GM21381 (cell line): Measurements from ENCODE around the gene PEX16.
A peak's percentile ranks its signal among the peaks of the same experiment; 100 is the strongest.
"Not testable (repeated sequence)": the region's sequence is repeated elsewhere in the genome, so short reads cannot be mapped to it uniquely, and the experiment has no call there.

Experiments used
- ATAC-seq: cut with Tn5 transposase; IDR thresholded peaks from one replicate; pipeline ENCODE4 v1.9.1; 2021; ENCODE audit warnings: mild to moderate bottlenecking, moderate library complexity; ENCODE audit not compliant: unreplicated experiment

Gene PEX16

DNA sequence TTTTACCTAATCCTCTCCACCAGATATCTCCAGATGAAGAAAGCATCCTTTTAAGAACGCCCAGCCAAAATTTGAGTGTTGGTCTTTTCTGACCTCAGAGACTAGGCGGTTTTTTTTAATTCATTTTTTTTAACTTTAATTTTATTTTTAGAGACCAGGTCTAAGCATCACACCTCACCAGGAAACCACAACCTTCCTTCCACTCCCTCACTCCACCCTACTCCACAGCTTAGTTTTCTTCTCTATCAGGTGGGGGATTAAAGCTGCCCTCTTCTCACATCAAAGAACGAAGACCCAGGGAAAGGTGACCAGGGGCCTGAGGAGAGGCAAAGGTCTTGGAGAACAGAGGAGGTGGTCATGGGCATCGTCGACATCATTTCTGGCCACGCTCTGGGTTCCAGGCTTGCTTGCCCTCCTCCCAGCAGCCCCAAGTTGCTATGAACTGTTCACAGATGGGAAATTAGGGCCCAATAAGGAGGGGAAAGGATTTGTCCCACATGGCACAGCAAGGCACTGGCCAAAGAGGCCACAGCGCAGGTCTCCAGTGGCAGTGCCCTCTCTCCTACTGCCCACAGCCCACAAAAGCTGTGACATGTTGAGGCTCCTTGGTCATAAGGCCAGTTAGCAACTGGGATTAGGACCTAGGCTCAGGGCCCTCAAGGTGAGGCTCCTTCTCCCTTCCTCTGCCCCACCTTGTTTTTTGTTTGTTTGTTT lies 1.4 kb upstream of the PEX16 start:
- ATAC-seq, result no peak

DNA sequence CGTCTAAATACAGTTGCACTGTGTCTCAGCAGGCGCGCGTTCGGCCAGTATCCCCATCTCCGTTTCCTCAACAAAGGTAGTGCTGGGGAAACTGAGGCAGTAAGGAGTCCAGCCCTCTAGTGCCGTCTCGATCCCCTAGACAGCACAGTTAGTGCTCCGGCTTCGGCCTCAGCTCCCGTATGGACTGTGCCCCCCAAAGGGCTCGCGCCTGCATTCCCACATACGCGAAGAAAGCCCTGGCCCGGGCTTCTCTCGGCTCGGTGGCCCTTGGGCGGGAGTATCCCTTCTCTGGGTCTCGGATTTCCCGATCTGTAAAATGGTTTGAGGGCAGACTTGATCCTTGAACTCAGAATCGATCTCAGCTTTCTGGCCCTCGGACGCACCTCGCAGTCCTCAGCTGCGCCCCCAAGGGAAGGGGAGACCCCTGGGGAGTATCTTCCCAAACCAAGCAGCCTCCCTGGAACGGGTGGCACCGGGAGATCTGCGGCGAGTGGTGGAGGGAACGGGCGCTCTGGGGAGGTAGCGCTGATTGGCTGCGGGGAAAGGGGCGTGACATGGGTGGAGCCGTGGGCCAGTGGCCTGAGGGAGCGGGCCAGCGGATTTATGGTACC lies 759 bp upstream of the PEX16 start:
- no peak for ATAC-seq

DNA sequence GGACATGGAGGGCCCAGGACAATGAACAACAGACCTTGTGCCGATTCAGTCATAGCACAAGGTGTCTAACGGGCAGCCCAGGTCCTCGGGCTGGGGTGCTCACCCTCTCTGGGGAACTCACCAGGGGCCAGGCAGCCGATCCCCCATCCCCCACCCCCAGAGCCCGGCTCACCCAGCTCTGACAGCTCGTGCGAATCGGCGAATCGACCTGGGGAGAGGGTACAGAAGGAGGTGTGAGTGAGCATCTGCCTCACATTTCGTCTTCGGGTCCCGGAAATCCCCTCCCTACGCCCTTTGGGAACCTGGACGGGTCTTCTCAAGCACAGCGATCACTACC lies 423 bp downstream of the PEX16 start:
- ATAC-seq, result peak; percentile 1

DNA sequence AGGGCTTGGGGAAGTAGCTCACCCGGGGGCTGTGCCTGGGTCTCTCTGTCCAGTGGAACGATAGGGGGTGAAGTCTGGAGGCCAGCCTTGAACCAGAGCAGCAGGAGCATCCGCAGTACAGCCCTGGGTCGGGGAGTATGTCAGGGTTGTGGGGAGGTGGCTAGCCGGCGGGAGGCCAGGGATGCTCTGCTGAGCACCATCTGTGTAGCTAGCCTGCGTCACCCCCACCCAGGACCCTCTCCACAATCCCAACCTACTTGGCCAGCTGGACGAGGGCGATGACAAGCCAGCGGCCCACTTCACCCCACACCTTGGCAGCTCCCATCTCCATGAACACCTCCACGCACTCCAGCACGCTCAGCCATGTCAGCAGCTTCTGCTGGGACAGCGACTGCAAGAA lies 2.2 kb downstream of the PEX16 start:
- ATAC-seq, result no peak

DNA sequence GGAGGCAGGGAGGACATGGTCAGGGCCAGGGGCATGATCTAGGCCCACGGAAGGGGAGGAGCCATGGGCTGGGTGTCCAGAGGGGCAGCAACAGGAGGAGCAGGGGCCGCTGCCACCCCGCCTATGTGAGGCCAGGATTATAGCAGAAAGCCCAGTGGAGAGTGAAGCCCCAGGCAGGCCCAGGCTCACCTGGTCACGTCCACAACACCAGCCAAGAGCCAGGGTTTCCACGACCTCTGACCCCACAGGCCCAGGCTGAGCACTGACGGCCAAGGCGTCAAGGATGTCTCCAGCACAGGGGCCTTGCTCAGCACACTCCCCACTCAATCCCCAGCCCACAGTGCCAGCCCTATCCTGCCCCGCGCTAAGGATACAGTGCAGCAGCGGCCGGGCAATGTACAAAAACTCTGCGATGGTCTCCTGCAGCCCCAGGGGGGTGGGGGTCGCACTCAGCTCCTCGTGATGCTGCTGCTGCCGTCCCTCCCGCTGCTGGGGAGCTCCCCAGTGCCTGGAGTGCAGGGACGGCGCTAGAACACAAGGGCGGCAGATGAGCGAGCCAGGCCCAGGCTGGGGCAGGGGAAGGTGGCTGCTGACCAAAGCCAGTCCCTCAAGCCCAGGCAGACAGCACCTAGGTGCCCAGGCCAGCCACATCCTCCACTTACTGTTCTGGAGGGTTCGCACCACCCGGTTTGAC lies 3.6 kb downstream of the PEX16 start:
- no peak for ATAC-seq

DNA sequence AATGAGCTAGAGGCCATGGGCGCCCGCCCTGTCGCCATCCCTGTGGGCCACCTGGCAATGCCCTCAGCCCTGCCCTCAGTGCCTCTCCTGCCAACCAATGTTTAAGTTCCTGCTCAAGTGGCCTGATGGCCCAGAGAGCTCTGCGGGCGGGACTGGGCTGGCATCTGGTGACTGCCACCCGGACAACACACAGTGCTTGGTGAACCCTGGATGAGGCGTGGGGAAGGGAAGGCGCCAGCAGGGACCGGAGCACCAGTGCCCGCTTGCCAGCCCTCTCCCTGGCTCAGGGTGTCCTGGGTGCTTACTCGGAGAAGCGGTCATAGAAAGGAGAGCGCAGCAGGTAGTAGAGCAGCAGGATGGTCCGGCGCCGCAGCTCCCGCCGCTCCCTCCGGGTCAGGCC lies 4.2 kb downstream of the PEX16 start:
- ATAC-seq, result no peak

DNA sequence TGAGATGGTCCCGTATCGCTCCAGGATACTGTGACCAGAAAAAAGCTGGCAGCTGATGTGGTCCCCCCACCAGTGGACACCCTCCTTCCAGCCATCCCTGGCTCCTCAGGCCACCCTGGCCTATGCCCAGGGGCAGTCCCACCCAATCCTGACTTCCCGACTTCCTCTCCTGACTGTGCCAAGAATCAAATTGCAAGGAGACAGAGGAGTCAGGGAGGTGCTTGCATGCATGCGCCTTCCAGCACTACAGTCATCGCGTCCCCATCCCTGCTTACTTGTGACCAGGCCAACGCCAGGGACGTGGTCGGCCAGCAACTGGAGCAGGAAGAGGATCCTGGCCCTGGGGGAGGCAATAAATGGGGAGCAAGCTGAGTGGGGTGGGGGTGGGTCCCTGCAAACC lies 7.1 kb downstream of the PEX16 start:
- no peak for ATAC-seq

DNA sequence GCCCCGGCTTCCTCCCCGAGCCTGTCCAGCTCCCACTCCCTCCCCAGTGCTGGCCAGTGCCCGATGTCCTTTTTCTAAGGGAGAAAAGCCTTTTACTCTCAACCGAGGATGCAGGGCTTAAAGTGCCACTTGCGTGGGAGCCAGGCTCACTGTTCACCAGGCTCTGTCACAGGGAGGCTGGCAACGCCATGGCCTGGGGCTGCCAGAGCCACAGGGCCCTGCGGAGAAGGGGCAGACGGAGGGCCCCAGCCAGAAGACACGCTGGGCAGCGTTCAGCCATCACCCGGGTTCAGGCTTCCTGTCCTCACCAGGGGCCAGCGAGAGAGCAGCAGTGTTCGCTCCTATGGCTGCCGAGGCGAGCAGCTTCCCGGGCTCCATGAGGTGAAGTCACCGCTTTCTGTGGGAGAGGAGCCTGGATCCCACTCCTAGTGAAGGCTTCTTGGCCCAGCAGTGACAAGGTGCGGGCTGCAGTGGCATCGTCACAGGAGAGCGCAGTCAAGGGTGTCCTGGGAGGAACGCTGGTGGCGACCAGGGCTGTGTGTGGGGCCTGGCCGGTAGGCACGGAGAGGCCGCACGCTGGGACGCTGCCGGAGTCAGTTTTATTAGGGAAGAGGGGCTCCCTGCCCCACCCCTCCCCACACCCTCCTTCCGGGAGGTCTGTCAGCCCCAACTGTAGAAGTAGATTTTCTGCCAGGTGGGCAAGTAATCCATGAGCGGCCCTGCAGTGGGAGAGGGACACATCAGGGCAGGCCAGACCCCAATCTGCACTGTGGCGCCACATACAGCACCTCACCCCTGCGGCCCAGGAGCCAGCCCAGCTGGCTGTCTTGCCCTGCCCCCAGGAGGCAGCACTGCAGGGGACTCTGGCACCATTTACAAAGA lies 7.8 kb downstream of the PEX16 start:
- ATAC-seq, result no peak

DNA sequence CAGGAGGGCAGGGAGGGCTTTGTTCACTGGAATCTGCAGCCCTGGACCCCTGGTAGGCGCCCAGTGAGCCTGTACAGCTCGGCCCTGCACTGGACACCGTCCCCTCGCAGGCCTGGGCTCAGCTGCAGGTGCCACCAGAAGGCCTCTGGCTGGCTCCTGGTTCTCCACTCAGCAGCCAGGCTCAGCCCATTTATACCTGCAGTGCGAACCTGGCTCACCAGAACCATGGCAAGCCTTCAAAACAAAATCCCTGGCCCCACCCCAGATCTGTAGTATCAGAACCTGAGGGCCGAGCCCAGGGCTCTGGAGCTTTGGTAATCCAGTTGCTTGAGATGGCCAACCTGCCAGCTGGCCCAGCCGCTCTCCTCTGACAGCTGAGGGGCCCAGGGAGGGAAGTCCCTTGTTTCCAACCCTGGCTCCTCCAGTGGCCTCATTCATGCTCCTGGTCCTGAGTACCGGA lies 9.7 kb downstream of the PEX16 start:
- no peak for ATAC-seq

DNA sequence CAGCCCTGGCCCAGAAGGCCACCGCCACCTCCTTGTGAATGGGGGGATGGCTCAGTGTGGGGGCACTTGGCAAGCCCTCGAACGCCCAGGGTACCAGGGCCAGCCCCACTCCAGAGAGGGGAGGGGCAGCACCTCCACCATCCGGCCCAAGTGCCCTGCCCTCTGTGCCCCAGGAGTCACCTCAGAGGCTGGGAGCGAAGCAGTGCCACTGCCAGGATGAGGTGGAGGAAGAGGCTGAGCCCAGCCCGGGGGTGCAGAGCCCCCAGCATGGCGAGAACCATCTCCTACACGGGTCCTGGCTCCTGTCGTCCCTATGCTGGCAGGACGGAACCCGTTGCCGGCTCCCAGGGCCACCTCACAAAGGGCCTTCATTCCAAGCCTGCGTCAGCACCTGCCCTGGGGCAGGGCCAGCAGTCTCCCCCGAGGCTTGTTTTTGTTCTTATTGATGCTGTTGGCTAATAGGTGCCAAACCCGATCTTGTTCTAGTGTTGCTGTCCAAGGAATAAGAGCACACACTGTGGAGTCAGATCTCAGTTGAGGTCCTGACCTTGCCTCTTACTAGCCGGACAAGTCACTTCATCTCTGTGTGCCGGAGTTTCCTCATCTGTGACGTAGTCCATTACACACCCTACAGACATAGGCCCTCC lies 10.6 kb downstream of the PEX16 start, which contains the start of gene FREY1:
Gene FREY1, minus strand, starts transcription at position 307 of the 647 bp plus-strand sequence. Its CDS starts 26 bp downstream, at position 281.
- ATAC-seq, result no peak

DNA sequence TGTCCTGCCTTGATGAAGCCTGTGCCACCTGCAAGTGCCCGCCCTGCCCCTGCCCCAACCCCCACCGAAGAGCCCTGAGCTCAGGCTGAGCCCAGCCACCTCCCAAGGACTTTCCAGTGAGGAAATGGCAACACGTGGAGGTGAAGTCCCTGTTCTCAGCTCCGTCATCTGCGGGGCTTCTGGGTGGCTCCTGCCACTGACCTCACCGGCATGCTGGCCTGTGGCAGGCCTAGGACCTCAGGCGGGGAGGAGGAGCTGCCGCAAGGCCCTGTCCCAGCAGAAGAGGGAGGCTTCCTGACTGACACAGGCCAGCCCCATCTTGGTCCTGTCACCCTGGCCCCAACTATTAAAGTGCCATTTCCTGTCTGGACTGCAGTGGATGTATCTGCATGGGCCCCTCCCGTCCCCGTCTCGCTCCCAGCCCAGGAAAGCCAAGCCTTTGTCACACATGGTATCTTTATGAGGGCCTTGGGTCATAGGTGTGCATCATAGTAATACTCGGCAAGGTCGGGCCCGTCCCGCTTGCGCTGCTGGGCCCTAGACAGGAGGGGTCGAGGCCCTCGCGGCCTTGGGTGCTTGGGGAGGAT lies 11.5 kb downstream of the PEX16 start:
- no peak for ATAC-seq

DNA sequence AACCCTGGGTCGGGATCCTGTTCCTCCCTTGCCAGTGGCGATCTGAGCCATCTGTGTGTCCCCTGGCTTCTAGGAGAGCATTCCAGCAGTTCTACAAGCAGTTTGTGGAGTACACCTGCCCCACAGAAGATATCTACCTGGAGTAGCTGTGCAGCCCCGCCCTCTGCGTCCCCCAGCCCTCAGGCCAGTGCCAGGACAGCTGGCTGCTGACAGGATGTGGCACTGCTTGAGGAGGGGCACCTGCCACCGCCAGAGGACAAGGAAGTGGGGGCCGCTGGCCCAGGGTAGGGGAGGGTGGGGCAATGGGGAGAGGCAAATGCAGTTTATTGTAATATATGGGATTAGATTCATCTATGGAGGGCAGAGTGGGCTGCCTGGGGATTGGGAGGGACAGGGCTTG lies 12.1 kb downstream of the PEX16 start:
- ATAC-seq, result not testable (repeated sequence)

DNA sequence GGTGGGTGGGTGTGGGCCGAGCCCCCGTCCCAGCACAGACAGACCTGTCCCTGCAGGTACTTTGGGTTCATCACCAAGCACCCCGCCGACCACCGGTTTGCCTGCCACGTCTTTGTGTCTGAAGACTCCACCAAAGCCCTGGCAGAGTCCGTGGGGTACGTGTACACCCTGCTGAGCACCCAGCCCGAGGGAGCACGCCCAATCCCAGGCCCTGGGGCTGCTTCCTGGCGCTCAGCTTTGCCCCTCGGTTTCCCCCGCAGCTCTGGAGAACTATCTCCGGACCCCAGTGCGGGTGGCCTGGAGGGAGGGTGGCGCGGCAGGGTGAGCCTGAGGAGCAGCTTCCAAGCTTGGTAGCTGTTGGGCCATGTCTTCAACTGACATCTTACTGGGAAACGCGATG lies 12.6 kb downstream of the PEX16 start:
- no peak for ATAC-seq

DNA sequence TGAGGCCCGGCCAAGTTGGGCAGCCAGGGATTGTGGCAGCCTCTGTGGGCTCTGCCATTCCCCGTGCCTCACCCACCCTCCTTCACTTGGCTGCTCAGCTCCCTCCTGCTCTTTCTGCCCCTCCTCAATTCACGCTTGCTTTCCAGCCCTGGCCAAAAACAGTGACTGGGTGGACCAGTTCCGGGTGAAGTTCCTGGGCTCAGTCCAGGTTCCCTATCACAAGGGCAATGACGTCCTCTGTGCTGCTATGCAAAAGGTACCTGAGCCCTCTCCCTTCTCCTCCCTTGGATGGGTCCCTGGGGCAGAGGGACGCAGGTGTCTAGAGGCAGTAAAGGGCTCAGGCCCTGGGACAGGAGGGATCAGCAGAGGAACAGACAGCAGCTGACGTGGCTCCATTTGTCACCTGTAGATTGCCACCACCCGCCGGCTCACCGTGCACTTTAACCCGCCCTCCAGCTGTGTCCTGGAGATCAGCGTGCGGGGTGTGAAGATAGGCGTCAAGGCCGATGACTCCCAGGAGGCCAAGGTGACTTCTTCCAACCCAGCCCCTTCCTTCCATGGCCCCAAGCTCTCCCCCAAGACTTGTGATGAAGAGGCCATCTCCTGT lies 13.3 kb downstream of the PEX16 start:
- ATAC-seq, result no peak

DNA sequence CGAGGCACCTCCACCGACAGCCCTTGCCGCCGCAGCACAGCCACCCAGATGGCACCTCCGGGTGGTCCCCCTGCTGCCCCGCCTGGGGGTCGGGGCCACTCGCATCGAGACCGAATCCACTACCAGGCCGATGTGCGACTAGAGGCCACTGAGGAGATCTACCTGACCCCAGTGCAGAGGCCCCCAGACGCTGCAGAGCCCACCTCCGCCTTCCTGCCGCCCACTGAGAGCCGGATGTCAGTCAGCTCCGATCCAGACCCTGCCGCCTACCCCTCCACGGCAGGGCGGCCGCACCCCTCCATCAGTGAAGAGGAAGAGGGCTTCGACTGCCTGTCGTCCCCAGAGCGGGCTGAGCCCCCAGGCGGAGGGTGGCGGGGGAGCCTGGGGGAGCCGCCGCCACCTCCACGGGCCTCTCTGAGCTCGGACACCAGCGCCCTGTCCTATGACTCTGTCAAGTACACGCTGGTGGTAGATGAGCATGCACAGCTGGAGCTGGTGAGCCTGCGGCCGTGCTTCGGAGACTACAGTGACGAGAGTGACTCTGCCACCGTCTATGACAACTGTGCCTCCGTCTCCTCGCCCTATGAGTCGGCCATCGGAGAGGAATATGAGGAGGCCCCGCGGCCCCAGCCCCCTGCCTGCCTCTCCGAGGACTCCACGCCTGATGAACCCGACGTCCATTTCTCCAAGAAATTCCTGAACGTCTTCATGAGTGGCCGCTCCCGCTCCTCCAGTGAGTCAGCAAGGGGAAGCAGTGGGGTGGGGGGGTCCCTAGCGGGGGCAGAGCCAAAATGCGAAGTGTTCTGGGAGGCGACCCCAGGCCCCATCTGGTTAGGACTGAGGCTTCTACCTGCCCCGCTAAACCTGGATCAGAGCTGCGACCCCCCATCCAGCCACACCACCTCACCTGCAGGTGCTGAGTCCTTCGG lies 15.0 kb downstream of the PEX16 start:
- no peak for ATAC-seq

DNA sequence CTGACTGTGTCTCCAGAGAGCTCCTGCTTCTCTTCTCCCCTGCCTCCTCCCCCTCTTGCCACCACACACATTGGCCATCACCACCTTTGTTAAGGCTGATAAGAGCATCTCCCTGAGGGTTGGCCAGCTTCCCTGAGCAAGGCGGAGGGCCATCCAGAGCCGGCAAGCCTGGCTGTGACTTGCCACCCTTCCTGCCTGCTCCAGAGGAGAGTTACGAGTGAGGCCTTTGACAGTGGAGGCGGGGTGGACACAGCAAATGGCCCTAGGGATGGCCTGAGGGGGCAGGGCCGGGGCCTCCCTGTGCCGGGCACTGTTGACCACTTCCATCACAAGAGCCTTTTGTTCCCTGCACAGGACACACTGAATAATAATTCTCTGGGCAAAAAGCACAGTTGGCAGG lies 16.1 kb downstream of the PEX16 start:
- ATAC-seq, result no peak

DNA sequence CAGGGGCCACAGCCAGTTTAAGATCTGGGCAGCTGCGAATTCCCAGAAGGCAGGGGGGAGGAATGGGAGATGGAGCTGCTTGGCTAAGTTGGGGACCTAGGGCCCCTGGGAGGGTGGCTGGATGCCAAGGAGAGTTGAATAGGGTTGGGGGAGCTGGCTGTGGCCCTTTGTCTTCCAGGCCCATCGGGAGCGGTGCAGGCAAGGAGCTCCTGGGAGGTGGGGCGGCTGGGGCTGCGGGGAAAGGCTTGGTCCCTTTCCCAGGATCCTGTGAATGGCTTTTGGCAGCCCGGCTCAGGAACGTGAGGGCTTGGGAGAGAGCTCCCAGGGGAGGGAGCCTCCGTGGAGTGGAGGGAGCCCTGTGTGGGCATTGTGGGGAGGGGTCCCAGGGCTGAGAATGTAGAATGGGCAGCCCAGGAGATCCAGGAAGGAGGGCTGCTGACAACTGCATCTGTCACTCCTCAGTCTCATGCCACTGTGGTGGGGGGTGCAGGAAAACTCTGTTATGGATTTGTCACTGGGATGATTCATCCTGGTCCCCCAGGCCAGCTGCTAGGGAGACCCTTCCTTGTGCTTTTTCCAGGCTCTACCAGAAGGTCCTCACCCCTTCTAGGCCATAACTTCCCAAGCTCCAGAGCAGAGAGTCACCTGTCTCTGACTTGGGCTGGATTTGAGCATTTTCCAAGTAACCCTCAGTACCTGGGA lies 16.6 kb downstream of the PEX16 start:
- ATAC-seq, result no peak

DNA sequence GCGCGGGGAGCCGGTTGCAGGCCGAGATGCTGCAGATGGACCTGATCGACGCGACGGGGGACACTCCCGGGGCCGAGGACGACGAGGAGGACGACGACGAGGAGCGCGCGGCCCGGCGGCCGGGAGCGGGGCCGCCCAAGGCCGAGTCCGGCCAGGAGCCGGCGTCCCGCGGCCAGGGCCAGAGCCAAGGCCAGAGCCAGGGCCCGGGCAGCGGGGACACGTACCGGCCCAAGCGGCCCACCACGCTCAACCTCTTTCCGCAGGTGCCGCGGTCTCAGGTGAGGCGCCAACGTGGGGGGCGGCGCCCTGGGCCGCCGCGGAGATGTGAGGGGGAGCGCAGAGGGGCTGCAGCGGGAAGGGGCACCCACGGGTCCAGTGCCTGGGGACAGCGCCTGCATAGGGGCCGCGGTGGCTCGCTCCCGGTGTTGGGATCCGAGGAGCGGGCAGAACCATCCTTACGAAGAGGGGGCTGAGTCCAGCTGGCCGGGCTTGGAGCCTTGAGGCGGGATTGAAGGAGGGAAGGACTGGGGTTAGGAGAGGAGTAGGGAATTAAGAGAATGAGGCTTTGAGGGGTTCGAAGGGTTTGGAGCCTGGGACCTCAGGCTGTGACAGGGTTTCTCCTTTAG lies 17.4 kb downstream of the PEX16 start:
- ATAC-seq, result peak; percentile 25
